BLaER1 (cell line): ENCODE measurements around the gene DTX1.

Experiments used
- H3K27ac ChIP-seq: shearing (Covaris generic); formaldehyde crosslinking; 2 replicates; pipeline ENCODE4 v1.8.1; 2022
- H3K27me3 ChIP-seq: shearing (Covaris generic); formaldehyde crosslinking; 2 replicates; pipeline ENCODE4 v1.8.1; 2022
- H3K36me3 ChIP-seq: shearing (Covaris generic); formaldehyde crosslinking; 2 replicates; pipeline ENCODE4 v1.8.1; 2022
- H3K4me1 ChIP-seq: shearing (Covaris generic); formaldehyde crosslinking; 2 replicates; pipeline ENCODE4 v1.8.1; 2022
- H3K4me2 ChIP-seq: shearing (Covaris generic); formaldehyde crosslinking; 2 replicates; pipeline ENCODE4 v1.8.1; 2022
- H3K4me3 ChIP-seq: shearing (Covaris generic); formaldehyde crosslinking; 2 replicates; pipeline ENCODE4 v1.8.1; 2022
- H3K9ac ChIP-seq: shearing (Covaris generic); formaldehyde crosslinking; 2 replicates; pipeline ENCODE4 v1.8.1; 2022
- H3K9me3 ChIP-seq: shearing (Covaris generic); formaldehyde crosslinking; 2 replicates; pipeline ENCODE4 v1.8.1; 2022
- H4K20me1 ChIP-seq: shearing (Covaris generic); formaldehyde crosslinking; 2 replicates; pipeline ENCODE4 v1.8.1; 2022
- Cebpa-rat ChIP-seq: shearing (Covaris generic); IDR thresholded peaks from 2 replicates; pipeline ENCODE4 v1.8.1; 2022

DTX1 gene

DNA sequence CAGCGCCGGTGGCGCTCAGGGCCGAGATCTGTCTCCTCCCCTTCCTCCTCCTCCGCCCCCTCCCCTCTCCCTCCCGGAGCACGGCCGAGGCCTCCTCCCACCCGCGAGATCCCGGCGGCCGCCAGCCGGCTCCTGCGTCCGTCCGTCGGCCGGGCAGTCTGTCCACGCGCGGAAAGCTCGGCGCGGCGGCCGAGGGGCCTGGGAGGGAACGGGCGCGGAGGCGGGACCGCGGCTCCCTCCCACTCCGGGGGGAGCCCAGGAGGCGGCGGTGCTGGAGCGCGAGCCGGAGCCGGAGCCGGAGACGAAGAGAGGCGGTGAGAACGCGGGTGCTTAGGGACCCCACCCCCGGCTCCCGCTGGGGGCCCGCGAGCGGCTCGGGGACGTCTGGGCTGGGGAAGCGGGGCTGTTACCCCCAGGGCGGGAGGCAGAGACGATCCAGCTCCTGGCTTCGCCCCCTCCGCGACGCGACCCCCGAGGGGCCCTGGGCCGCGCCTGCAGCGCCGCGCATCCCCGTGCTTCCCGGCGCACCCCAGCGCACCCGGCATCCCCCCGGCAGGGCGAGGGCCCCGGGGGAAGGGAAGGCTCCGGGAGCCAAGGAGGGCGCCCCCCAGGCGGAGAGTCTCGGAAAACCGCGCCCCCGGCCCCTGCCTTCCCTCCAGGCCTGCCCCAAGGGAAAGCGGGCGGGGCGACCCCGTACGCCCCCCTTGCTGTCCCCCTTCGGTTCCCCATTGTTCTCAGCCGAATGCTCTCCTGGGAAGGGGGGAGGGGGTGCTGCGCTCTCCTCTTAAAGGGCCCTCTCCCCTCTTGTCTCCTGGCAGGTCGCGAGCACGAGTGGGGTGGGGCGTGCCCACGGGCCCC, at the start of gene DTX1:
TSS of gene DTX1 (plus strand) at position 100 of the 858 bp plus-strand sequence. CDS start 1,463 bp downstream, outside the sequence.
- Histone ChIP-seq H3K9ac (peak within 1 kb of the TSS; percentile 88), H3K27ac (peak within 1 kb of the TSS; percentile 89), H3K9me3 (no peaks in the 10 kb centered on the region), H3K4me1 (peaks cover 89% of the 10 kb centered on the region), H3K36me3 (no peaks in the 10 kb centered on the region; the same call in 1 of the 2 replicates), H4K20me1 (peaks cover 35% of the 10 kb centered on the region), H3K4me2 (peak within 1 kb of the TSS; percentile 94), H3K27me3 (peaks cover 26% of the 10 kb centered on the region; the same call in 1 of the 2 replicates), H3K4me3 (peak within 1 kb of the TSS; percentile 91)
- no peak for TF ChIP-seq Cebpa-rat

DNA sequence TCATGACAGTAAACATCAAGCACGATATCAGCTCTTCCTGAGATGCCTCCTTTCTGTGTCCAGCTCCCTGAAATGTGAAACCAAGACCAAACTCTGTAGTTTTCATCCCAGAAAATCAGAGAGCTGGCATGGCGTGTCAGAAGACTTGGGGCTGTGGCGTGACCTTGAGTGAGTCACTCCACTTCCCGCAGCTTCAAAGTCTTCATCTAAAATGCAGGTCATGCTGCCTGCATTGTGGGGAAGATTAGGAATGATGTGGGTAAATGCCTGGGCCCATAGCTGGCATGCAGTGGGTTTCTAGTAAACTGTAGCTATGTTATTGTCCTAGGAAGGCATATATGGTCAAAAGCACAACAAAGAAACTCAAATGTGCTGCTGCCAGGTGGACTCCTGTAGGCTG, 49.4 kb upstream of the DTX1 start:
- Histone ChIP-seq H3K27ac (no peak overlapping the region), H3K4me1 (no peaks in the 10 kb centered on the region), H3K36me3 (peaks cover 6% of the 10 kb centered on the region), H4K20me1 (no peaks in the 10 kb centered on the region), H3K9ac (no peak overlapping the region), H3K9me3 (peaks cover 11% of the 10 kb centered on the region), H3K4me3 (no peak overlapping the region), H3K4me2 (no peak overlapping the region), H3K27me3 (no peaks in the 10 kb centered on the region)
- no peak for TF ChIP-seq Cebpa-rat

DNA sequence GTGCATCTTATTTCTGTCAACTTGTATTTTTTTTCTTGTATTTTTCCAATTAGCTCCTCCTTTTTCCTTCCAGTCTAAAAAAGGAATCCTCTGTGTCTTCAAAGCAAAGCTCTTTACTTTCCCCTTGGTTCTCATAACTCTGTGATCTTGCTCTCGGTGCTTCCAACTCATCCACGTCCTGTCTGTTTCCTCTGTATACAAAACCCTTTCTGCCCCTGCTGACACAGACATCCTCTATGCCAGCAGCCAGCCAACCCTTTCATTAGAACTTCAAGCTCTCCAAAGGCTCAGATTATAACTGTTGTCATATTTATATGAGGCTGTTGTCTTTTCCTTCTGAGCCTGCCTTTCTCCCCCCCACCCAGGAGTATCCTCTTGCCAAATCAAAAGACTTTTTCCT, 45.8 kb upstream of the DTX1 start:
- H3K36me3 ChIP-seq, result peaks cover 6% of the 10 kb centered on the region
- no peak overlapping the region for H3K4me2 ChIP-seq
- no peak overlapping the region for H3K27ac ChIP-seq
- no peaks in the 10 kb centered on the region for H4K20me1 ChIP-seq
- TF ChIP-seq Cebpa-rat, result no peak
- no peaks in the 10 kb centered on the region for H3K27me3 ChIP-seq
- H3K4me3 ChIP-seq, result no peak overlapping the region
- no peaks in the 10 kb centered on the region for H3K4me1 ChIP-seq
- no peak overlapping the region for H3K9ac ChIP-seq
- H3K9me3 ChIP-seq, result peaks cover 11% of the 10 kb centered on the region

DNA sequence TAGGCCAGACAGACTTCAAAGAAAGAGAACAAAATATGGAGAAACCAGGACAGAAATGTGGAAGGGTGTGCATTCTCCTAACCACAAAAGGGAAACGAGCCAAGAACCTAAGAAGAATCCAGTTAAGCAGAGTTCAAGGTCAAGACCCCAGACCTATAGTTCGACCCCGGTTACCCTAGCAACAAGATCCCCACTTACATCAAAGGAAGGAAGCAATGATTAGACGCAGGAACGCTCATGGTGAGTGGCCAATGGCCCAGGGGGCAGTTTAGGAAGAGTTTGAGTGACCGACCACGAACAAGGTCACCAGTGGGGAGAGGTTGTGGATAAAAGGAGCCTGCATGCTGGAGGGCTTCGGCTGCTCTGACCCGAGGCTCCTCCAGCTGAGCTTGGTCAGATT, 42.0 kb upstream of the DTX1 start:
- no peak for TF ChIP-seq Cebpa-rat

DNA sequence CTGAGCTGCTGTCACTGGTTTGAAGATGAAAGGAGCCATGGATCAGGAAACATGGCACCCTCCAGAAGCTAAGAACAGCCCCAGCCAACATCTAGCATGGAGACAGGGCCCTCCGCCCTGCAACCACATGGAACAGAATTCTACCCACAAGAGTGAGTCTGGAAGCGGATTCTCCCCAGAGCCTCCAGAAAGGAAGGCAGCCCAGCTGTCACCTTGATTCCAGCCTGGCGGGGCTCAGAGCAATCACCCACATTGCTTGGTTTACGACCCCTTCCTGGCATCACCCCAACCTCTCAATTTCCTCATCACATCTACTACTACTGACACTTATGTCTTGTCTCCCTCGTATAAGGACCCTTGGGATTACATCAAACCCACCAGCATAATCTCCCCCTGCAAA, 39.7 kb upstream of the DTX1 start:
- no peak overlapping the region for H3K4me2 ChIP-seq
- H3K4me1 ChIP-seq, result no peaks in the 10 kb centered on the region
- H3K27ac ChIP-seq, result no peak overlapping the region
- H3K4me3 ChIP-seq, result no peak overlapping the region
- H3K9me3 ChIP-seq, result peaks cover under 1% of the 10 kb centered on the region
- H3K9ac ChIP-seq, result no peak overlapping the region
- H3K36me3 ChIP-seq, result no peaks in the 10 kb centered on the region
- no peak for TF ChIP-seq Cebpa-rat
- no peaks in the 10 kb centered on the region for H3K27me3 ChIP-seq
- no peaks in the 10 kb centered on the region for H4K20me1 ChIP-seq

More for the DNA sequence above, 42.0 kb upstream of the DTX1 start:
- Histone ChIP-seq H3K27ac (no peak overlapping the region), H3K9ac (no peak overlapping the region), H3K4me3 (no peak overlapping the region), H3K36me3 (peaks cover 6% of the 10 kb centered on the region), H3K9me3 (peaks cover 11% of the 10 kb centered on the region), H3K4me2 (no peak overlapping the region), H4K20me1 (no peaks in the 10 kb centered on the region), H3K4me1 (no peaks in the 10 kb centered on the region), H3K27me3 (no peaks in the 10 kb centered on the region)

DNA sequence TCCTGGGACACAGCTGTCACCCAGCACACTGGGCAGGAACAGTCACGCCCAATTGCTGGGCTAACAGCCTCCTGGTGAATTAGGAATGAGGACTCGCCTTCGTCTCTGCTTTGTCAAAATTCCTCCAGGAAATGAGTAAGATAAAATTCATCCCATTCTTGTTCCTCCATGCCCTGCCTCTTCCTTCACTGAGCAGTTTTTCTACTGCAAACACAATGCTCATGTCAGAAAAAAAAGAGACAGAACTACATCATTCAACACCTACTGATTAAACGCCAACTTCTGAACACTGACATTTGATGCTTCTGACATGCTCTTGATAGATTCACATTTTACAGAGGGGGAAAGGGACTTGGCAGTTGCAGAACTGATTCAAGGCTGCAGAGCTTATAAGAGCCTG, 37.5 kb upstream of the DTX1 start:
- no peaks in the 10 kb centered on the region for H3K27me3 ChIP-seq
- no peak overlapping the region for H3K4me3 ChIP-seq
- H3K9me3 ChIP-seq, result no peaks in the 10 kb centered on the region
- no peak overlapping the region for H3K27ac ChIP-seq
- no peaks in the 10 kb centered on the region for H4K20me1 ChIP-seq
- H3K36me3 ChIP-seq, result no peaks in the 10 kb centered on the region
- H3K4me1 ChIP-seq, result no peaks in the 10 kb centered on the region
- H3K9ac ChIP-seq, result no peak overlapping the region
- no peak for TF ChIP-seq Cebpa-rat
- no peak overlapping the region for H3K4me2 ChIP-seq

DNA sequence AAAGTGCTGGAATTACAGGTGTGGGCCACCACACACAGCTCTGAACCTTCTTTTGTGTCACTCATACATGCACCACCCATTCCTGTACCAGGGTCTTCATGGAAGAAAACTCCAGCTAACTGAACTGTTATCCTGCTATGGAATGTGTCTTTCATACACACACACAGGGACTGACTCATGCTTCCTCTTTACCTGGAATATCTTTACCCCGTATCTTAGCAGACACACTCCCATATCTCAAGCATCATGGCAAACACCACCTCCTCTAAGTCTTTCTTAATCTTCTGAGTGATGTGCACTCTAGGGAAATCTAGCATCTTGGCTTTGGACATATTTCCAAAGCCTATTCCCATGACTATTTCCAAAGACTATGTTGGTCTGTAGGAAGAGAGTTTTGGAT, 35.0 kb upstream of the DTX1 start:
- no peak overlapping the region for H3K4me3 ChIP-seq
- no peaks in the 10 kb centered on the region for H3K9me3 ChIP-seq
- H3K4me2 ChIP-seq, result no peak overlapping the region
- TF ChIP-seq Cebpa-rat, result no peak
- H3K36me3 ChIP-seq, result no peaks in the 10 kb centered on the region
- no peaks in the 10 kb centered on the region for H3K27me3 ChIP-seq
- no peaks in the 10 kb centered on the region for H3K4me1 ChIP-seq
- no peak overlapping the region for H3K9ac ChIP-seq
- no peaks in the 10 kb centered on the region for H4K20me1 ChIP-seq
- H3K27ac ChIP-seq, result no peak overlapping the region

DNA sequence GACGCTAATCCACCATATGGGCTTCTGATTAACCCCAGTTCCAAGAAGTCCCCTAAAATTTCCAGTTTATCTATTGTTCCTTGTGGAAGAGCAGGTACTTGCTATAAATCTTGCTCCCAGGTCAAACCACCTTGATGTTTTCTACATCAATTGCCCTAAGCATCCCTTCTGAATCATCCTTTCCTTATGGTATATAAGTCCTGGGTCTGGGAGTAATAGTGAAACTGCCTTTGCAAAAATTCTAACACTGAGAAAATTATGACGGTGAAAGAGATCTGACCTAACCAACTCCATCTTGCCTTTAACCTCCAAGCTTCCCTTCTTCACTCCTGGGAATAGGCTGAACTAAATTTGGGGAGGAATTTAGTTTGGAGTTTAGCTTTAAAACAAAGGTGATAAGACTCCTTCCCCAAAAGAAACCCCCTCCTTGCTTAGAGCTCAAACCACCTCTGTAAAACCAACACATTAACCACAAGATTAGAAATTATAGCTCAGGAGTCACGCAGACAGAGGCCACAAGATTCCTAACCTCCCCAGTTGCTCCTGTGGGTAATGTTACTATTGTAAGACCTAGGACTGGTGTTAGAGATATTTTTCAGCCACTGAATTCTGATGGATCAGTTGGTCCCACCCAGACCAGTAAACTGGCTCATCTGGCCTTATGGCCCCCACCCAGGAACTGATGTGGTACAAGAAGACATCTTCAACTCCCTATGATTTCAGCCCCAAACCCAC, 33.8 kb upstream of the DTX1 start:
- H3K4me1 ChIP-seq, result no peaks in the 10 kb centered on the region
- TF ChIP-seq Cebpa-rat, result no peak
- H3K4me3 ChIP-seq, result no peak overlapping the region
- H4K20me1 ChIP-seq, result no peaks in the 10 kb centered on the region
- H3K9me3 ChIP-seq, result no peaks in the 10 kb centered on the region
- no peaks in the 10 kb centered on the region for H3K27me3 ChIP-seq
- no peak overlapping the region for H3K9ac ChIP-seq
- H3K36me3 ChIP-seq, result no peaks in the 10 kb centered on the region
- H3K4me2 ChIP-seq, result no peak overlapping the region
- H3K27ac ChIP-seq, result no peak overlapping the region

DNA sequence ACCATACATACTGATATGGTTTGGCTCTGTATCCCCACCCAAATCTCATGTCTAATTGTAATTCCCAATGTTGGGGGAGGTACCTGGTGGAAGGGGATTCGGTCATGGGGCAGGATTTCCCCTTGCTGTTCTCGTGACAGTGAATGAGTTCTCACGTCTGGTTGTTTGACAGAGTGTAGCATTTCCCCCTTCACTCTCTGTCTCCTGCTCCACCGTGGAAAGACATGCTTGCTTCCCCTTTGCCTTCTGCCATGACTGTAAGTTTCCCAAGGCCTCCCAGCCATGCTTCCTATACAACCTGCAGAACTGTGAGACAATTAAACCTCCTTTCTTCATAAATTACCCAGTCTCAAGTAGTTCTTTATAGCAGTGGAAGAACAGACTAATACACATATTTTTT, 28.8 kb upstream of the DTX1 start:
- no peaks in the 10 kb centered on the region for H3K9me3 ChIP-seq
- H3K9ac ChIP-seq, result no peak overlapping the region
- H3K4me1 ChIP-seq, result peaks cover 9% of the 10 kb centered on the region; the same call in 1 of the 2 replicates
- no peak for TF ChIP-seq Cebpa-rat
- no peaks in the 10 kb centered on the region for H3K36me3 ChIP-seq
- no peak overlapping the region for H3K27ac ChIP-seq
- no peak overlapping the region for H3K4me2 ChIP-seq
- no peak overlapping the region for H3K4me3 ChIP-seq
- H4K20me1 ChIP-seq, result no peaks in the 10 kb centered on the region
- no peaks in the 10 kb centered on the region for H3K27me3 ChIP-seq
